Measurements from ENCODE around the gene PYDC1.
A peak's percentile ranks its signal among the peaks of the same experiment; 100 is the strongest.
"Not testable (repeated sequence)": the region's sequence is repeated elsewhere in the genome, so short reads cannot be mapped to it uniquely, and the experiment has no call there.

PYDC1 gene

GRCh38 chr16:31200821-31201568, 15.9 kb downstream of the PYDC1 start:
- peak overlapping the region; percentile 78; the same call in 1 of the 2 replicates for H3K4me3 ChIP-seq (ENCODE audit: low read length)
- H3K9ac ChIP-seq (ENCODE audit: low read depth, low read length): peak overlapping the region; percentile 79; the same call in 1 of the 2 replicates
- H3K27me3 ChIP-seq (ENCODE audit: insufficient read depth, low read length): peaks cover 34% of the 10 kb centered on the region
- no peaks in the 10 kb centered on the region for H3K4me1 ChIP-seq (ENCODE audit: insufficient read depth, low read length)
- no peaks in the 10 kb centered on the region for H3K9me3 ChIP-seq (ENCODE audit: insufficient read depth, low read depth, low read length)
- H3K36me3 ChIP-seq (ENCODE audit: insufficient read depth, low read depth, low read length): peaks cover 23% of the 10 kb centered on the region
- H3K27ac ChIP-seq (ENCODE audit: low read length): no peak overlapping the region

DNA sequence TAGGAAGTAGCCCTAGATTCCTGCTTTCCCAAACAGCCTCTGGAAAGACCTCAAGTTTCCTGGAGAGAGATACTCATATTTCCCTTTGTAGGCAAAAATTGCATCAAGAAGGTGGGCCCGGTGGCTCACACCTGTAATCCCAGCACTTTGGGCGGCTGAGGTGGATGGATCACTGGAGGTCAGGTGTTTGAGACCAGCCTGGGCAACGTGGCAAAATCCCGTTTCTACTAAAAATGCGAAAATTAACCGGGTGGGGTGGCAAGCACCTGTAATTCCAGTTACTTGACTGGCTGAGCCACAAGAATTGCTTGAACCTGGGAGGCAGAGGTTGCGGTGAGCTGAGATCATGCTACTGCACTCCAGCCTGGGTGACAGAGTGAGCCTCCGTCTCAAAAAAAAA, 16.8 kb downstream of the PYDC1 start:
- not testable (repeated sequence) for H3K9ac ChIP-seq (ENCODE audit: low read depth, low read length)
- peaks cover 31% of the 10 kb centered on the region for H3K36me3 ChIP-seq (ENCODE audit: insufficient read depth, low read depth, low read length)

GRCh38 chr16:31199430-31200041, 17.4 kb downstream of the PYDC1 start:
- no peak overlapping the region for H3K27ac ChIP-seq (ENCODE audit: low read length)
- H3K4me1 ChIP-seq (ENCODE audit: insufficient read depth, low read length): no peaks in the 10 kb centered on the region
- no peak overlapping the region for H3K9ac ChIP-seq (ENCODE audit: low read depth, low read length)

More for the DNA sequence above, 16.8 kb downstream of the PYDC1 start:
- not testable (repeated sequence) for H3K4me3 ChIP-seq (ENCODE audit: low read length); H3K9me3 ChIP-seq (ENCODE audit: insufficient read depth, low read depth, low read length); H3K4me1 ChIP-seq (ENCODE audit: insufficient read depth, low read length); H3K27ac ChIP-seq (ENCODE audit: low read length)
- peaks cover 34% of the 10 kb centered on the region for H3K27me3 ChIP-seq (ENCODE audit: insufficient read depth, low read length)

GRCh38 chr16:31198207-31198882, 18.6 kb downstream of the PYDC1 start:
- Histone ChIP-seq H3K4me1 (ENCODE audit: insufficient read depth, low read length) (no peaks in the 10 kb centered on the region), H3K27me3 (ENCODE audit: insufficient read depth, low read length) (peaks cover 21% of the 10 kb centered on the region), H3K9ac (ENCODE audit: low read depth, low read length) (no peak overlapping the region), H3K27ac (ENCODE audit: low read length) (no peak overlapping the region), H3K4me3 (ENCODE audit: low read length) (no peak overlapping the region), H3K9me3 (ENCODE audit: insufficient read depth, low read depth, low read length) (no peaks in the 10 kb centered on the region), H3K36me3 (ENCODE audit: insufficient read depth, low read depth, low read length) (peaks cover 49% of the 10 kb centered on the region)

More at GRCh38 chr16:31199430-31200041, 17.4 kb downstream of the PYDC1 start:
- Histone ChIP-seq H3K27me3 (ENCODE audit: insufficient read depth, low read length) (peaks cover 30% of the 10 kb centered on the region), H3K36me3 (ENCODE audit: insufficient read depth, low read depth, low read length) (peaks cover 37% of the 10 kb centered on the region), H3K4me3 (ENCODE audit: low read length) (no peak overlapping the region), H3K9me3 (ENCODE audit: insufficient read depth, low read depth, low read length) (no peaks in the 10 kb centered on the region)

DNA sequence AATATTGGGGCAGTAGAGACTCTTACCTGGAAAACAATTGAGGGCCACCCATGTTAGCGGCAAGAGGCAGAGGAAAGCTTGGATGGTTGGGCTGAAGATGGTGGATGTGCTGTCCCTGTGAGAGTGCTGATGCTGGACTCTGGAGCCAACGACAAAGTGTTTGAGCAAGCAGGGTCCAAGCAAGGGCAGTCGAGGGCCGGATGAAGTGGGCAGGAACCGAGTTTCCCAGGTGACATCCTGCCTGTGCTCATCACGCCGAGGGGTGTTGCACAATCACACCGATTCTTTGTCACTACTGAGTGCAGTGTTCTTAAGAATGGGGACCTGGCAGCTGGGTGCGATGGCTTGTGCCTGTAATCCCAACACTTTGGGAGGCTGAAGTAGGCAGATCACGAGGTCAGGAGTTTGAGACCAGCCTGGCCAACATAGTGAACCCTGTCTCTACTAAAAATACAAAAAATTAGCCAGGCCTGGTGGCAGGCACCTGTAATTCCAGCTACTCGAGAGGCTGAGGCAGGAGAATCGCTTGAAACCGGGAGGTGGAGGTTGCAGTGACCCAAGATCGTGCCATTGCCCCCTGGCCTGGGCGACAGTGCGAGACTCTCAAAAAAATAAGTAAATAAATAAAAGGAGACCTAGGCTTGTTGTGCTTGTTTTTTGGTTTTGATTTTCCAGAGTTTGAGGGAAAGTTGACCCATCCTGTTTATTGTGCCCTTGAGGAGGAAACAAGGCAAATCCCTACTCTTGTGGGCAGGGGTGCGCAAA, 20.4 kb downstream of the PYDC1 start:
- H3K4me1 ChIP-seq (ENCODE audit: insufficient read depth, low read length): no peaks in the 10 kb centered on the region
- no peak overlapping the region for H3K9ac ChIP-seq (ENCODE audit: low read depth, low read length)
- H3K27me3 ChIP-seq (ENCODE audit: insufficient read depth, low read length): 0 out of 2 replicates have a peak, but pooled peaks cover 2% of the 10 kb centered on the region
- no peaks in the 10 kb centered on the region for H3K9me3 ChIP-seq (ENCODE audit: insufficient read depth, low read depth, low read length)
- no peak overlapping the region for H3K4me3 ChIP-seq (ENCODE audit: low read length)
- H3K36me3 ChIP-seq (ENCODE audit: insufficient read depth, low read depth, low read length): peaks cover 67% of the 10 kb centered on the region
- H3K27ac ChIP-seq (ENCODE audit: low read length): no peak overlapping the region

- H3K27me3 ChIP-seq (ENCODE audit: insufficient read depth, low read length); H3K4me1 ChIP-seq (ENCODE audit: insufficient read depth, low read length); H3K9ac ChIP-seq (ENCODE audit: low read depth, low read length); H3K27ac ChIP-seq (ENCODE audit: low read length); H3K4me3 ChIP-seq (ENCODE audit: low read length); H3K9me3 ChIP-seq (ENCODE audit: insufficient read depth, low read depth, low read length): not testable (repeated sequence)
- H3K36me3 ChIP-seq (ENCODE audit: insufficient read depth, low read depth, low read length): peaks cover 74% of the 10 kb centered on the region
Measured at GRCh38 chr16:31195861-31196260, 21.1 kb downstream of the PYDC1 start.

DNA sequence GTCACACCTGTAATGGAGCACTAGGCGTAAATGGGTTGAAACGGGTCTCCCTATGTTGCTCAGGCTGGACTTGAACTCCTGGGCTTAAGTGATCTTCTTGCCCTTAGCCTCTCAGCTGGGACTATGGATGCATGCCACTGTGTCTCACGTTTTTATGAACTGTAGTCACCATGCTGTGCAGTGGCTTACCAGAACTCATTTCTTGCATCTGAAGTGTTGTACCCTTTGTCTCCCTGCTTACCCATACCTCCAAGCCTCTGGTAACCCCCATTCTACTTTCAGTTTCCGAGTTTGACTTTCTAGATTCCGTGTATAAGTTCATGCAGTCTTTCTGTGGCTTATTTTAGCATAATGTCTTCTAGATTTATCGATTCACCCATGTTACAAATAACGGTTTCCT, 22.0 kb downstream of the PYDC1 start:
- H3K9ac ChIP-seq (ENCODE audit: low read depth, low read length): no peak overlapping the region
- no peaks in the 10 kb centered on the region for H3K4me1 ChIP-seq (ENCODE audit: insufficient read depth, low read length)
- no peak overlapping the region for H3K4me3 ChIP-seq (ENCODE audit: low read length)
- H3K27me3 ChIP-seq (ENCODE audit: insufficient read depth, low read length): no peaks in the 10 kb centered on the region
- H3K9me3 ChIP-seq (ENCODE audit: insufficient read depth, low read depth, low read length): no peaks in the 10 kb centered on the region
- H3K36me3 ChIP-seq (ENCODE audit: insufficient read depth, low read depth, low read length): peaks cover 84% of the 10 kb centered on the region
- H3K27ac ChIP-seq (ENCODE audit: low read length): no peak overlapping the region

- H3K27ac ChIP-seq (ENCODE audit: low read length): no peak overlapping the region
- H3K9me3 ChIP-seq (ENCODE audit: insufficient read depth, low read depth, low read length): no peaks in the 10 kb centered on the region
- H3K27me3 ChIP-seq (ENCODE audit: insufficient read depth, low read length): no peaks in the 10 kb centered on the region
- no peak overlapping the region for H3K4me3 ChIP-seq (ENCODE audit: low read length)
- no peak overlapping the region for H3K9ac ChIP-seq (ENCODE audit: low read depth, low read length)
- peaks cover 85% of the 10 kb centered on the region for H3K36me3 ChIP-seq (ENCODE audit: insufficient read depth, low read depth, low read length)
- no peaks in the 10 kb centered on the region for H3K4me1 ChIP-seq (ENCODE audit: insufficient read depth, low read length)
Measured at GRCh38 chr16:31193874-31194273, 23.1 kb downstream of the PYDC1 start.

- Histone ChIP-seq H3K27me3 (ENCODE audit: insufficient read depth, low read length) (no peaks in the 10 kb centered on the region), H3K4me1 (ENCODE audit: insufficient read depth, low read length) (no peaks in the 10 kb centered on the region), H3K9ac (ENCODE audit: low read depth, low read length) (no peak overlapping the region), H3K36me3 (ENCODE audit: insufficient read depth, low read depth, low read length) (peaks cover 92% of the 10 kb centered on the region), H3K4me3 (ENCODE audit: low read length) (no peak overlapping the region), H3K27ac (ENCODE audit: low read length) (no peak overlapping the region), H3K9me3 (ENCODE audit: insufficient read depth, low read depth, low read length) (no peaks in the 10 kb centered on the region)
Measured at GRCh38 chr16:31192856-31193642, 23.9 kb downstream of the PYDC1 start.

GRCh38 chr16:31191697-31192428, 25.1 kb downstream of the PYDC1 start:
- Histone ChIP-seq H3K27me3 (ENCODE audit: insufficient read depth, low read length) (no peaks in the 10 kb centered on the region), H3K4me1 (ENCODE audit: insufficient read depth, low read length) (no peaks in the 10 kb centered on the region), H3K9me3 (ENCODE audit: insufficient read depth, low read depth, low read length) (no peaks in the 10 kb centered on the region), H3K4me3 (ENCODE audit: low read length) (no peak overlapping the region), H3K27ac (ENCODE audit: low read length) (no peak overlapping the region), H3K9ac (ENCODE audit: low read depth, low read length) (no peak overlapping the region), H3K36me3 (ENCODE audit: insufficient read depth, low read depth, low read length) (peaks cover 100% of the 10 kb centered on the region)
